Urinary bladder (tissue), 4 donors: ENCODE results near the gene KITLG. TPM values are rescaled to one million over a fixed set of nuclear protein-coding genes. Genes with fewer than 3 reads are reported as not detected.

ENCODE experiments used
- DNase-seq: peaks from one replicate; pipeline ENCODE4 v3.0.0-alpha.2; 2015; ENCODE audit errors: extremely low spot score
- H3K27ac ChIP-seq: one replicate; pipeline ENCODE4 v1.5.1; 2013; ENCODE audit warnings: low read depth, mild to moderate bottlenecking, moderate library complexity
- H3K36me3 ChIP-seq: one replicate; pipeline ENCODE4 v1.6.1; 2013; ENCODE audit warnings: mild to moderate bottlenecking, moderate library complexity; ENCODE audit not compliant: insufficient read depth
- H3K4me1 ChIP-seq: one replicate; pipeline ENCODE4 v1.6.1; 2013; ENCODE audit warnings: mild to moderate bottlenecking, moderate library complexity; ENCODE audit not compliant: insufficient read depth
- H3K4me3 ChIP-seq: one replicate; pipeline ENCODE4 v1.5.1; 2013; ENCODE audit warnings: low read depth, low read length
- WGBS: extraction: QIAGEN DNeasy Blood & Tissue Kit; methylation state at CpG from one replicate; pipeline ENCODE4 v1.1.7; 2013; 5-methylcytosine and 5-hydroxymethylcytosine counted together
- polyA plus RNA-seq: library from polyadenylated mRNA; stranded (reverse); fragments of 200-250 nt; gene quantifications from one replicate; pipeline ENCODE4 v1.2.3, GENCODE V29; 2013
- total RNA-seq: library from RNA; depleted of rRNA; stranded (reverse); fragments of >200 nt; gene quantifications from one replicate; pipeline ENCODE4 v1.2.3, GENCODE V29; 2014
- donor health status: healthy with polysubstance abuse.
- donor health status: healthy.

The KITLG gene
- total and polyA plus RNA-seq, 2 donors: 25.3 to 75.7 TPM

GRCh38 chr12:88591343-88591742 is 11.1 kb upstream of the KITLG start:
- Histone ChIP-seq H3K4me3 (no peak overlapping the region), H3K27ac (no peak overlapping the region)
- 78% methylated on average over 2 of the region's 2 CpGs for WGBS

GRCh38 chr12:88590851-88591250 is 10.6 kb upstream of the KITLG start:
- no peak overlapping the region for H3K27ac ChIP-seq
- H3K4me1 ChIP-seq: no peaks in the 10 kb centered on the region
- no peaks in the 10 kb centered on the region for H3K36me3 ChIP-seq
- no peak for DNase-seq
- WGBS: 96% methylated on average over 1 of the region's 1 CpG
- H3K4me3 ChIP-seq: no peak overlapping the region

More at GRCh38 chr12:88591343-88591742, 11.1 kb upstream of the KITLG start:
- Histone ChIP-seq H3K36me3 (no peaks in the 10 kb centered on the region), H3K4me1 (no peaks in the 10 kb centered on the region)
- no peak for DNase-seq

GRCh38 chr12:88585077-88585476 is 4.8 kb upstream of the KITLG start:
- 98% methylated on average over 2 of the region's 2 CpGs for WGBS
- Histone ChIP-seq H3K36me3 (no peaks in the 10 kb centered on the region), H3K27ac (no peak overlapping the region), H3K4me3 (no peak overlapping the region), H3K4me1 (no peaks in the 10 kb centered on the region)
- DNase-seq: no peak

- no peak for DNase-seq
- Histone ChIP-seq H3K27ac (no peak overlapping the region), H3K36me3 (no peaks in the 10 kb centered on the region), H3K4me3 (peak overlapping the region; percentile 70), H3K4me1 (no peaks in the 10 kb centered on the region)
- WGBS: under 1% methylated on average over 30 of the region's 30 CpGs
These were observed 645 bp downstream of the KITLG start for GRCh38 chr12:88579601-88580050.

GRCh38 chr12:88579161-88579517 is 1.1 kb downstream of the KITLG start:
- DNase-seq: no peak
- WGBS: under 1% methylated on average over 8 of the region's 8 CpGs
- H3K27ac ChIP-seq: no peak overlapping the region
- H3K4me1 ChIP-seq: no peaks in the 10 kb centered on the region
- no peaks in the 10 kb centered on the region for H3K36me3 ChIP-seq
- peak overlapping the region; percentile 70 for H3K4me3 ChIP-seq

GRCh38 chr12:88578276-88579160 is 1.8 kb downstream of the KITLG start:
- H3K4me3 ChIP-seq: peak overlapping the region; percentile 70
- no peaks in the 10 kb centered on the region for H3K36me3 ChIP-seq
- no peak overlapping the region for H3K27ac ChIP-seq
- WGBS: 28% methylated on average over 12 of the region's 12 CpGs
- DNase-seq: no peak
- no peaks in the 10 kb centered on the region for H3K4me1 ChIP-seq

- no peak for DNase-seq
- no peaks in the 10 kb centered on the region for H3K36me3 ChIP-seq
- H3K27ac ChIP-seq: no peak overlapping the region
- H3K4me1 ChIP-seq: no peaks in the 10 kb centered on the region
- WGBS: 69% methylated on average over 1 of the region's 1 CpG
- no peak overlapping the region for H3K4me3 ChIP-seq
These were observed 2.7 kb downstream of the KITLG start for GRCh38 chr12:88577537-88577936.

- Histone ChIP-seq H3K4me1 (no peaks in the 10 kb centered on the region), H3K4me3 (no peak overlapping the region), H3K36me3 (no peaks in the 10 kb centered on the region), H3K27ac (no peak overlapping the region)
- 78% methylated on average over 1 of the region's 1 CpG for WGBS
- DNase-seq: no peak
These were observed 3.4 kb downstream of the KITLG start for GRCh38 chr12:88576866-88577265.

GRCh38 chr12:88575361-88575970 is 4.8 kb downstream of the KITLG start:
- Histone ChIP-seq H3K4me1 (no peaks in the 10 kb centered on the region), H3K4me3 (no peak overlapping the region), H3K36me3 (no peaks in the 10 kb centered on the region), H3K27ac (peak overlapping the region; percentile 10)
- DNase-seq: no peak
- 21% methylated on average over 2 of the region's 2 CpGs for WGBS

- no peak overlapping the region for H3K4me3 ChIP-seq
- H3K4me1 ChIP-seq: no peaks in the 10 kb centered on the region
- H3K27ac ChIP-seq: no peak overlapping the region
- no peaks in the 10 kb centered on the region for H3K36me3 ChIP-seq
- DNase-seq: no peak
- WGBS: 21% methylated on average over 2 of the region's 2 CpGs
These were observed 6.0 kb downstream of the KITLG start for GRCh38 chr12:88574278-88574677.

GRCh38 chr12:88573583-88573982 is 6.7 kb downstream of the KITLG start:
- Histone ChIP-seq H3K4me1 (no peaks in the 10 kb centered on the region), H3K36me3 (no peaks in the 10 kb centered on the region), H3K27ac (no peak overlapping the region), H3K4me3 (no peak overlapping the region)
- no peak for DNase-seq
- 96% methylated on average over 4 of the region's 4 CpGs for WGBS

GRCh38 chr12:88572781-88573549 is 7.3 kb downstream of the KITLG start:
- H3K36me3 ChIP-seq: no peaks in the 10 kb centered on the region
- H3K4me1 ChIP-seq: no peaks in the 10 kb centered on the region
- no peak overlapping the region for H3K27ac ChIP-seq
- 26% methylated on average over 4 of the region's 4 CpGs for WGBS
- H3K4me3 ChIP-seq: no peak overlapping the region
- DNase-seq: no peak

- Histone ChIP-seq H3K36me3 (no peaks in the 10 kb centered on the region), H3K4me3 (no peak overlapping the region), H3K4me1 (no peaks in the 10 kb centered on the region), H3K27ac (no peak overlapping the region)
- no peak for DNase-seq
- WGBS: 79% methylated on average over 1 of the region's 1 CpG
These were observed 8.7 kb downstream of the KITLG start for GRCh38 chr12:88571543-88571942.
